Right cardiac atrium (tissue), 5 donors: ENCODE measurements around the gene CSPG4. TPM values are rescaled to one million over a fixed set of nuclear protein-coding genes. Genes with fewer than 3 reads are reported as not detected.

Experiments used
- ATAC-seq, 2 donors: fragments of 200-7000 bp; cut with Tn5 transposase; one replicate each; pipeline versions ENCODE4 v1.8.0 to v1.9.1; 2020; ENCODE audit warnings: moderate library complexity in 2 of 2, mild to moderate bottlenecking in 1 of 2
- DNase-seq, 3 donors: peaks; one replicate each; pipeline ENCODE4 v3.0.0-alpha.2; 2020
- H3K27ac ChIP-seq: one replicate; pipeline ENCODE4 v1.5.1; 2013; ENCODE audit warnings: mild to moderate bottlenecking, low read length, control low read depth, moderate library complexity
- H3K27me3 ChIP-seq: one replicate; pipeline ENCODE4 v1.6.1; 2013; ENCODE audit not compliant: control insufficient read depth, insufficient read depth
- H3K4me1 ChIP-seq: one replicate; pipeline ENCODE4 v1.6.1; 2013; ENCODE audit warnings: low read length; ENCODE audit not compliant: control insufficient read depth, insufficient read depth
- H3K4me3 ChIP-seq: one replicate; pipeline ENCODE4 v1.5.1; 2013; ENCODE audit warnings: low read length, control low read depth
- H3K9me3 ChIP-seq: one replicate; pipeline ENCODE4 v1.6.1; 2013; ENCODE audit warnings: low read length; ENCODE audit not compliant: control insufficient read depth
- WGBS: extraction: QIAGEN DNeasy Blood & Tissue Kit; methylation state at CpG from one replicate; pipeline ENCODE4 v1.1.7; 2013; 5-methylcytosine and 5-hydroxymethylcytosine counted together
- intact Hi-C, 4 donors: fragments of 100-400 bp; cut with DNase I; formaldehyde crosslinking; loops; one replicate each; pipeline versions ENCODE4 v1.11.0 to v1.14.0; 2022 to 2023
- polyA plus RNA-seq: library from polyadenylated mRNA; stranded (reverse); fragments of 200-250 nt; gene quantifications from one replicate; pipeline ENCODE4 v1.2.3, GENCODE V29; 2013
- total RNA-seq, 4 donors: library from RNA; stranded (reverse); fragmentation: NEBNext Ultra II Directional; extraction: Animal tissue kit (Norgen Biotek cat#: 25700); gene quantifications; one replicate each; pipeline ENCODE4 v1.2.1, GENCODE V29; 2021
- donor health status: healthy with polysubstance abuse.
- donor health status: DM: no; HTN: yes; CAD: no.
- donor health status: DM: no; HTN: no; CAD: no.
- donor health status: DM: no; HTN: yes; CAD: no; lungs with severe emphysema.
- donor health status: DM: yes; HTN: yes; CAD: no.

The CSPG4 gene
- total and polyA plus RNA-seq, 5 donors: 10.1 to 48.9 (median 14.7) TPM

DNA sequence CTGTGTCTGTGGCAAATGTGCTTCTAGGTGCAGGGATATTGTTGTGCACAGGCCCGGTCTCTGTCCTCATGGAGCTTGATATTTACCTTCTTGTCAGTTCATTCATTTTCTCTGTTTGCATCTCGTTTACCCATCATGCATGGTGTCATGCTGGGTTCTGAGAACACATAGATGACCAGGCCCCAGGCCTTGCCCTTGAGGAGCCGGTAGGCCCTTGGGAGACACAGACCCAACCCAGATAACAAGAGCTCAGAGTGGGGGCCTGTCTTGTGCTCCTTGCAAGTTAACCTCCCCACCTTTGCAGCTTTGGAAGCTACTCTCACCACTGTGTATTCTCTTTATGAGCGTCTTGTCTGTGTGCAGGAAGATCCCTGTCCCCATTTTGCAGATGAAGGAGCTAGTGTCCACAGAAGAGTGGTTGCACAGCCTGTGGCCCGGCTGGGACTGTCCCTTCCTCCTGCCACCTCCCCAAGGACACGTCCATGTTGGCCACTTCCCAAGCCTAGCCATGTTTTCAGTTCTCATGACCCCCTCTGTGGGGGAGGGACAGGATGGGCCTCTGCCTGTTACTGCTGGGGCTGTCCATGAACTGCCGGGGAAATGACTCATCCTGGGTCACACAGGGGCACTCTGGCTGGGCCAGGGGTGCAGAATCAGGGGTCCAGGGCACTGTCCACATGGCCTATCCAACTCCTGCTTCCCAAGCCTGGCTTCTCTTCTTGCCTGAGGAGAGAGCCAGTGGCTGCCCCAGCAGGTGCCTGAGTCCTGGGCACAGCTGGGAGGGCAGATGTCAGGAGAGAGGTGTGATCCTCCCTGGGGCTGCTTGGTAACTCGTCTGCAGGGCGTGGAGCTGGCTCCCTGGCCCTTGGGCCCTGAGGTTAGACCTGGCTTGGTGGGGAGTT is 61.5 kb downstream of the CSPG4 start:
- intact Hi-C loops: no loop called here
- no peaks in the 10 kb centered on the region for H3K27me3 ChIP-seq
- peak overlapping the region; percentile 3 for H3K27ac ChIP-seq
- ATAC-seq (peak in 1 of 2 donors; percentile 46), DNase-seq (peak; percentile 75 to 87 (median 82))
- H3K4me1 ChIP-seq: peaks cover 41% of the 10 kb centered on the region
- H3K4me3 ChIP-seq: peak overlapping the region; percentile 22
- no peaks in the 10 kb centered on the region for H3K9me3 ChIP-seq
- WGBS: 29% methylated on average over 9 of the region's 9 CpGs

DNA sequence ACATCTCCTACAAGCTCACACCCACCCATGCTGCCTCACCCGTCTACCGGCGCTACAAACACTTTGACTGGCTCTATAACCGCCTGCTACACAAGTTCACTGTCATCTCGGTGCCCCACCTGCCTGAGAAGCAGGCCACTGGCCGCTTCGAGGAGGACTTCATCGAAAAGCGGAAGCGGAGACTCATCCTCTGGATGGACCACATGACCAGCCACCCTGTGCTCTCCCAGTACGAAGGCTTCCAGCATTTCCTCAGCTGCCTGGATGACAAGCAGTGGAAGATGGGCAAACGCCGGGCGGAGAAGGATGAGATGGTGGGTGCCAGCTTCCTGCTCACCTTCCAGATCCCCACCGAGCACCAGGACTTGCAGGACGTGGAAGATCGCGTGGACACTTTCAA is 62.8 kb downstream of the CSPG4 start:
- 87% methylated on average over 18 of the region's 18 CpGs for WGBS
- peak overlapping the region; percentile 22 for H3K4me3 ChIP-seq
- intact Hi-C loops: no loop called here
- DNase-seq: no peak
- no peaks in the 10 kb centered on the region for H3K9me3 ChIP-seq
- H3K27ac ChIP-seq: no peak overlapping the region
- ATAC-seq: no peak
- H3K27me3 ChIP-seq: no peaks in the 10 kb centered on the region
- peaks cover 39% of the 10 kb centered on the region for H3K4me1 ChIP-seq

- Histone ChIP-seq H3K4me1 (peaks cover 39% of the 10 kb centered on the region), H3K9me3 (no peaks in the 10 kb centered on the region), H3K27ac (peak overlapping the region; percentile 95), H3K27me3 (no peaks in the 10 kb centered on the region), H3K4me3 (peak overlapping the region; percentile 67)
- intact Hi-C loops: no loop called here
- DNase-seq (no peak), ATAC-seq (no peak)
- WGBS: 70% methylated on average over 19 of the region's 19 CpGs
These were observed 63.4 kb downstream of the CSPG4 start for GRCh38 chr15:75649045-75649761.

GRCh38 chr15:75648156-75649000 is 64.3 kb downstream of the CSPG4 start:
- Histone ChIP-seq H3K4me3 (peak overlapping the region; percentile 67), H3K9me3 (no peaks in the 10 kb centered on the region), H3K27me3 (no peaks in the 10 kb centered on the region), H3K4me1 (peaks cover 39% of the 10 kb centered on the region), H3K27ac (peak overlapping the region; percentile 95)
- WGBS: 2% methylated on average over 34 of the region's 34 CpGs
- DNase-seq: peak; percentile 54 to 84 (median 84)
- intact Hi-C loops: no loop called here
- peak; percentile 47 to 49 for ATAC-seq

DNA sequence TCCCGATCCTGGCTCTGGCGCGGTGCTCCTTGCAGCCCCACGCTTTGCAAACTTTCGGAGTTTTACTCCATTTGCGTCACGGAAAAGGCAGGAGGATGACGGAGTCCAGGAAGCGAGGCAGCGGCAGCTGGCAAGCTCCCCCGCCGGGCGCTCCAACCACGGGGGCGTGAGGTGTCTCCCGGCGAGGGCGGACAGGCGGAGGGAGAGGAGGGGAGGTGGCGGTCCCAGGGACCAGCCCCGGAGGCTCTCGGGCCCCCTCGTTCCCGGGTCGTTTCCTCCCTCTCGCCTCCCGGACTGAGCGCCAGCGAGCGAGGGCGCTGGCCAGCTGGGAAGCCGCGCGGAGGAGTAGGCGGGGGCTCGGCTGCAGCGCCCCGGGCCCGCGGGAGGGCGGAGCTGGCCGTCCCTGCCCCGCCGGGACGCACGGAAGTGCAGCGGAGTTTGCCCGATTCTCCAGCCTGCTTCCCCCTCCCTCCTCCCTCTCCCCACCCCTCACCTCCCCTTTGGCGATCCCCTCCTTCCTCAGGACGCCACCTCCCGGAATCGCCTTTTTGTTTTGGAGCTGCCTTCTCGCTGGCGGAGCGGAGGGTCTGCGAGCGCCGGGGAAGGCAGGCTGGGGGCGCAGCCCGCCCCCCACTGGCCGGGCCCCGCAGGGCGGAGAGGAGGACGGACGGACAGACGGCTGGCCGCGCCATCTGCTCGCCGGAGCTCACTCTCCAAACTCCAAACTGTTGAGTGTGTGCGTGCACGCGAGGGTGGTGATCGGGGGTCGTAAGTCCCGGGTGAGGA is 65.1 kb downstream of the CSPG4 start, which contains the start of gene SNX33:
Gene SNX33, plus strand, starts transcription at position 543 of the 786 bp plus-strand sequence. CDS start 1,191 bp downstream, outside the sequence.
- under 1% methylated on average over 76 of the region's 76 CpGs for WGBS
- peak; percentile 89 to 91 for ATAC-seq
- H3K27me3 ChIP-seq: no peaks in the 10 kb centered on the region
- peak within 1 kb of the TSS; percentile 95 for H3K27ac ChIP-seq
- H3K9me3 ChIP-seq: no peaks in the 10 kb centered on the region
- intact Hi-C loops: no loop called here
- H3K4me3 ChIP-seq: peak within 1 kb of the TSS; percentile 67
- peaks cover 36% of the 10 kb centered on the region for H3K4me1 ChIP-seq
- peak; percentile 90 to 95 (median 94) for DNase-seq

DNA sequence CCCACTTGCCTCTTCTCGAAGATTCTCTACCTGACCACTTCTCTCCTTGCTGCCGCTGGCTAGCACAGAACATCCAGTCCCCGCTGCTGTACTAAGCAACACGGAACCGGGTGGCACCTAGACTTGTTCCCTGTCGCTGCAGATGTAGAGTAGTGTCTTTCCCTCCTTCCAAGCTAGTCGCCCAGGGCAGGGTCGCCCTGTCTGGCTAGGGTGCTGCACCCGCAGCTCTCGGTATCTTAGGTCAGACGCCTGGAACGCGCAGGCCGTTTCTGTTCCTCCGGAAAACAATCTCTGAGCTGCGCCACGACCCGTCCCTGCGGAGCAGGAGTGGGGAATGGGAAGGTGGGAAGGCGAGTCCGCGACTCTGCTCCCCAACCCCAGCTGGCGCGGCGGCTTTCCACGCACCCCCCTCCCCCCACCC is 65.7 kb downstream of the CSPG4 start:
- Histone ChIP-seq H3K4me3 (peak overlapping the region; percentile 67), H3K27me3 (no peaks in the 10 kb centered on the region), H3K4me1 (peaks cover 32% of the 10 kb centered on the region), H3K27ac (peak overlapping the region; percentile 95), H3K9me3 (no peaks in the 10 kb centered on the region)
- under 1% methylated on average over 26 of the region's 26 CpGs for WGBS
- ATAC-seq (peak; percentile 23 to 40), DNase-seq (no peak)
- intact Hi-C loops: no loop called here

DNA sequence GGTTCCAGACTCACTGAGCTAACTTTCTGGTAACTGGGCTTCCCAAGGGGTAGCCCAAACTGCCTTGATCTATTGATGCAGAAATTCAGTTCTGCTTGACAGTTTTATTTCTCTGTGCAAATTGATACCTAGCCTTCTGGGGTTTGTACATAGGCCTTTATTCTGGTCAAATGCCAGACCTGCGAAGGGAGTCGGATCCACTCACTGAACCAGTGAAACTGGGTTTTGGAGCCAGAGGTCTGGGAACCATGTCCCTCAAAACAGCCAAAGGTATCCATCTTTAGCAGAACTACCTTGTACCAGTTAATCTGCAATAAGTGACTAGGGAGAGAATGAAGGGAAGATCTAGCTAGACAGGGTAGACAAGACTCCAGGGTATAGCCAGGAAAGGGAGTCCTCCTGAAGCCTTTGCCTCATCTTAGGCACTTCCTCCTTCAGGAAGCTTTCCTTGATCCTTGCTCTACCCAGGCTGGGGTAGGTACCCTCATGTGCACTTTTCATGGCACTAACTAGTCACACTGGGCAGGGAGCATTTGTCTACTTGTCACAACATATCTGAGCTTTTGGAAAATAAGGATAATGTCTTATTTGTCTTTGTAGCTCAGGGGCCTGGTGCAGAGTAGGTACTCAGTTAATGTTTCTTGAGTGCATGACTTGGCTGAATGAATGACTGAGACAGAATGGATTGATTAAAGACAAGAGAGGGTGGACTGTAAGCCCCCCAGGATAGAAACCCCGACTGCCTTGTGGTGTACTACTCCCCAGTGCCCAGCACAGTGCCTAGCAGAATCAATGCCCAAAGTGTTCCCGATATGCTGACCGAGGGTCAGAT is 66.3 kb downstream of the CSPG4 start:
- H3K27ac ChIP-seq: peak overlapping the region; percentile 95
- peaks cover 29% of the 10 kb centered on the region for H3K4me1 ChIP-seq
- intact Hi-C loops: no loop called here
- ATAC-seq (no peak), DNase-seq (peak in 1 of 3 donors; percentile 26)
- H3K9me3 ChIP-seq: no peaks in the 10 kb centered on the region
- H3K27me3 ChIP-seq: no peaks in the 10 kb centered on the region
- H3K4me3 ChIP-seq: peak overlapping the region; percentile 67
- WGBS: 42% methylated on average over 5 of the region's 5 CpGs

DNA sequence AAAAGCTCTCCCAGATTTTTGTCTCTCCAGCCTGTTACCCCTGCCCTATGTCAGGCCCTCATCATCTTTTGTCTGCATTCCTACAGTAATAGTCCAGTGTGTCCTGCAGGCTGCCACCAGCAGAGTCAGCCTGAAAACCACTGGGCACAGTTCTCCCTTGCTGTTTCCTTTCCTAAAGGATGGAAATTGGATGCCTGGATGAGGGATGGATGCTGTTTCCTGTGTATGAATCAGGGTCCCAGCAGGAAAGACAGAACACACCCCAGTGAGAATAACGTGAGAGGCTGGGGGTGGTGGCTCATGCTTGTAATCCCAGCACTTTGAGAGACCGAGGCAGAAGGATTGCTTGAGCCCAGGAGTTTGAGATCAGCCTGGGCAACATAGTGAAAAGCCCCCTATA is 68.3 kb downstream of the CSPG4 start:
- no peak for ATAC-seq
- Histone ChIP-seq H3K4me1 (peaks cover 11% of the 10 kb centered on the region), H3K9me3 (no peaks in the 10 kb centered on the region), H3K4me3 (no peak overlapping the region), H3K27ac (no peak overlapping the region), H3K27me3 (no peaks in the 10 kb centered on the region)
- intact Hi-C loops: no loop called here
- WGBS: 82% methylated on average over 2 of the region's 2 CpGs
- peak in 1 of 3 donors; percentile 15 for DNase-seq

DNA sequence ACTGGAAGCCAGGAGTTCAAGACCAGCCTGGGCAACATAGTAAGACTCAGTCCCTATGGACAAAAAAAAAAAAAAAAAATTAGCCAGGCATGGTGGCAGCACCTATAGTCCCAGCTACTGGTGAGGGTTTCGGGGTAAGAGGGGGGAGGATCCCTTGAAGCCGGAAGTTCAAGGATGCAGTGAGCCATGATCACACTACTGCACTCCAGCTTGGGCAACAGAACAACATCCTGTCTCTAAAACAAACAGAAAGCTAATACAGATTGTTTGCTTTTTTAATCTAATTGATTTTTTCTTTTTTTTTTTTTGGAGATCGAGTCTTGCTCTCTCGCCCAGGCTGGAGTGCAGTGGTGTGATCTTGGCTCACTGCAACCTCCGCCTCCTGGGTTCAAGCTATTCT is 71.0 kb downstream of the CSPG4 start:
- no peak overlapping the region for H3K27ac ChIP-seq
- 80% methylated on average over 5 of the region's 5 CpGs for WGBS

More for the DNA sequence above, 71.0 kb downstream of the CSPG4 start:
- ATAC-seq: no peak
- H3K4me1 ChIP-seq: peaks cover 6% of the 10 kb centered on the region
- DNase-seq: no peak
- intact Hi-C loops: no loop called here
- H3K9me3 ChIP-seq: no peaks in the 10 kb centered on the region
- no peak overlapping the region for H3K4me3 ChIP-seq
- H3K27me3 ChIP-seq: no peaks in the 10 kb centered on the region
